Right atrium auricular region (tissue), 2 donors: ENCODE data around the gene ACR. TPM values are rescaled to one million over a fixed set of nuclear protein-coding genes. Genes with fewer than 3 reads are reported as not detected.
"Not testable (repeated sequence)": the region's sequence is repeated elsewhere in the genome, so short reads cannot be mapped to it uniquely, and the experiment has no call there.

Experiments used
- DNase-seq: peaks from one replicate; pipeline ENCODE4 v3.0.0-alpha.2; 2019; ENCODE audit warnings: low spot score
- H3K27ac ChIP-seq, 2 donors: fragments of 200-600 bp; sonication (generic); 1 replicate in 1 of 2; 2 replicates in 1 of 2; pipeline ENCODE4 v1.5.1; 2016 to 2019
- H3K27me3 ChIP-seq, 2 donors: fragments of 200-600 bp; sonication (generic); one replicate each; pipeline versions ENCODE4 v1.5.1 to v1.6.0; 2017 to 2019
- H3K36me3 ChIP-seq: fragments of 200-600 bp; sonication (generic); one replicate; pipeline ENCODE4 v1.5.1; 2016
- H3K4me1 ChIP-seq, 2 donors: fragments of 200-600 bp; sonication (generic); one replicate each; pipeline versions ENCODE4 v1.5.1 to v1.6.0; 2017 to 2019
- H3K4me3 ChIP-seq, 2 donors: fragments of 200-600 bp; sonication (generic); 1 replicate in 1 of 2; 2 replicates in 1 of 2; pipeline ENCODE4 v1.5.1; 2017 to 2019; ENCODE audit warnings: mild to moderate bottlenecking in 1 of 2, moderate library complexity in 1 of 2
- H3K9me3 ChIP-seq, 2 donors: fragments of 200-600 bp; sonication (generic); one replicate each; pipeline ENCODE4 v1.5.1; 2019
- CTCF ChIP-seq, 2 donors: fragments of 200-600 bp; sonication (generic); IDR thresholded peaks; one replicate each; pipeline ENCODE4 v1.5.1; 2019; ENCODE audit warnings: antibody characterized with exemption in 2 of 2
- total RNA-seq, 2 donors: library from RNA; depleted of rRNA; stranded (reverse); fragments of >200 nt; gene quantifications; one replicate each; pipeline ENCODE4 v1.1.0, GENCODE V29; 2016

The ACR gene
- total RNA-seq, 2 donors from 2014 or later: 0.39 TPM; not detected in 1

- DNase-seq, H3K36me3 ChIP-seq, H3K4me1 ChIP-seq, H3K9me3 ChIP-seq, H3K27me3 ChIP-seq: not testable (repeated sequence)
- Histone ChIP-seq H3K27ac (peak overlapping the region in 1 of 2 donors; percentile 58), H3K4me3 (peak overlapping the region; percentile 54)
- TF ChIP-seq CTCF (IDR thresholded peaks at IDR 0.05): peak; percentile 18 to 57
These were observed 19.0 kb downstream of the ACR start for GRCh38 chr22:50756949-50757491.

GRCh38 chr22:50759597-50760341 is 21.8 kb downstream of the ACR start:
- not testable (repeated sequence) for DNase-seq, H3K27me3 ChIP-seq, H3K4me1 ChIP-seq, H3K36me3 ChIP-seq, H3K4me3 ChIP-seq, H3K9me3 ChIP-seq, H3K27ac ChIP-seq

GRCh38 chr22:50761829-50762228 is 23.8 kb downstream of the ACR start:
- not testable (repeated sequence) for H3K27me3 ChIP-seq, H3K9me3 ChIP-seq, H3K36me3 ChIP-seq, H3K4me1 ChIP-seq, H3K27ac ChIP-seq, DNase-seq, H3K4me3 ChIP-seq

GRCh38 chr22:50764288-50764687 is 26.3 kb downstream of the ACR start:
- H3K27ac ChIP-seq, H3K27me3 ChIP-seq, H3K4me1 ChIP-seq, H3K36me3 ChIP-seq, H3K4me3 ChIP-seq, H3K9me3 ChIP-seq, DNase-seq: not testable (repeated sequence)

- peak; percentile 22 to 33 for TF ChIP-seq CTCF (IDR thresholded peaks at IDR 0.05)
- H3K4me1 ChIP-seq, H3K36me3 ChIP-seq, H3K27ac ChIP-seq, DNase-seq, H3K4me3 ChIP-seq, H3K27me3 ChIP-seq, H3K9me3 ChIP-seq: not testable (repeated sequence)
These were observed 37.1 kb downstream of the ACR start for GRCh38 chr22:50775132-50775531.

GRCh38 chr22:50777631-50778030 is 39.6 kb downstream of the ACR start:
- not testable (repeated sequence) for DNase-seq, H3K27ac ChIP-seq, H3K9me3 ChIP-seq, H3K4me1 ChIP-seq, H3K27me3 ChIP-seq, H3K36me3 ChIP-seq, H3K4me3 ChIP-seq

- H3K9me3 ChIP-seq, H3K4me1 ChIP-seq, H3K27me3 ChIP-seq, H3K36me3 ChIP-seq, H3K27ac ChIP-seq, H3K4me3 ChIP-seq, DNase-seq: not testable (repeated sequence)
These were observed 42.2 kb downstream of the ACR start for GRCh38 chr22:50780244-50780643.

GRCh38 chr22:50782253-50782652 is 44.2 kb downstream of the ACR start:
- not testable (repeated sequence) for H3K36me3 ChIP-seq, DNase-seq, H3K9me3 ChIP-seq, H3K4me1 ChIP-seq, H3K27me3 ChIP-seq, H3K4me3 ChIP-seq, H3K27ac ChIP-seq

- peak; percentile 88 for DNase-seq
These were observed 45.3 kb downstream of the ACR start, which contains the start of gene RABL2B for GRCh38 chr22:50783033-50783879. Gene RABL2B (minus strand): TSS chr22:50783636. CDS start chr22:50782294, 1,342 bp downstream.

GRCh38 chr22:50783880-50784276 is 45.9 kb downstream of the ACR start:
- not testable (repeated sequence) for H3K36me3 ChIP-seq, DNase-seq, H3K4me1 ChIP-seq, H3K27me3 ChIP-seq, H3K9me3 ChIP-seq, H3K27ac ChIP-seq
- H3K4me3 ChIP-seq: peak overlapping the region; percentile 50 to 58

More at GRCh38 chr22:50783033-50783879, 45.3 kb downstream of the ACR start, which contains the start of gene RABL2B:
- H3K27ac ChIP-seq, H3K36me3 ChIP-seq, H3K27me3 ChIP-seq, H3K4me1 ChIP-seq, H3K9me3 ChIP-seq: not testable (repeated sequence)
- H3K4me3 ChIP-seq: peak within 1 kb of the TSS; percentile 50 to 58

GRCh38 chr22:50785289-50785688 is 47.3 kb downstream of the ACR start:
- DNase-seq, H3K27me3 ChIP-seq, H3K9me3 ChIP-seq, H3K36me3 ChIP-seq, H3K27ac ChIP-seq, H3K4me3 ChIP-seq, H3K4me1 ChIP-seq: not testable (repeated sequence)

GRCh38 chr22:50786936-50787335 is 48.9 kb downstream of the ACR start:
- not testable (repeated sequence) for H3K27ac ChIP-seq, DNase-seq, H3K4me1 ChIP-seq, H3K36me3 ChIP-seq, H3K27me3 ChIP-seq, H3K4me3 ChIP-seq, H3K9me3 ChIP-seq
